Lower lobe of right lung (tissue), 2 donors: ENCODE measurements around the gene MYO1D. TPM values are rescaled to one million over a fixed set of nuclear protein-coding genes. Genes with fewer than 3 reads are reported as not detected.

Experiments
- ATAC-seq, 2 donors: fragments of 200-7000 bp; cut with Tn5 transposase; one replicate each; pipeline ENCODE4 v1.9.1; 2020 to 2022; ENCODE audit warnings: mild to moderate bottlenecking in 2 of 2, moderate library complexity in 2 of 2
- DNase-seq: peaks from one replicate; pipeline ENCODE4 v3.0.0-alpha.2; 2020
- H3K27ac ChIP-seq: fragments of 200-600 bp; one replicate; pipeline ENCODE4 v1.8.0; 2022
- H3K27me3 ChIP-seq: fragments of 200-600 bp; one replicate; pipeline ENCODE4 v1.8.0; 2022; ENCODE audit warnings: low read depth
- H3K36me3 ChIP-seq: fragments of 200-600 bp; one replicate; pipeline ENCODE4 v1.8.0; 2022; ENCODE audit warnings: mild to moderate bottlenecking
- H3K4me1 ChIP-seq: fragments of 200-600 bp; one replicate; pipeline ENCODE4 v1.8.0; 2022
- H3K4me3 ChIP-seq: fragments of 200-600 bp; one replicate; pipeline ENCODE4 v1.8.0; 2022; ENCODE audit warnings: mild to moderate bottlenecking
- H3K9me3 ChIP-seq: fragments of 200-600 bp; one replicate; pipeline ENCODE4 v1.8.0; 2022
- intact Hi-C: fragments of 100-400 bp; cut with DNase I; formaldehyde crosslinking; loops from one replicate; pipeline ENCODE4 v1.11.0; 2022
- total RNA-seq: library from RNA; stranded (reverse); fragmentation: NEBNext Ultra II Directional; extraction: Animal tissue kit (Norgen Biotek cat#: 25700); gene quantifications from one replicate; pipeline ENCODE4 v1.2.1, GENCODE V29; 2021
- TF ChIP-seq, protein P1 (sequence below): fragments of 200-600 bp; IDR thresholded peaks from one replicate; pipeline ENCODE4 v1.8.0; 2022; ENCODE audit warnings: antibody characterized with exemption, mild to moderate bottlenecking
- donor health status: DM: no; HTN: yes; CAD: no; lungs with severe emphysema.

The MYO1D gene
- total RNA-seq, 1 donor from 2014 or later, result 58.0 TPM

DNA sequence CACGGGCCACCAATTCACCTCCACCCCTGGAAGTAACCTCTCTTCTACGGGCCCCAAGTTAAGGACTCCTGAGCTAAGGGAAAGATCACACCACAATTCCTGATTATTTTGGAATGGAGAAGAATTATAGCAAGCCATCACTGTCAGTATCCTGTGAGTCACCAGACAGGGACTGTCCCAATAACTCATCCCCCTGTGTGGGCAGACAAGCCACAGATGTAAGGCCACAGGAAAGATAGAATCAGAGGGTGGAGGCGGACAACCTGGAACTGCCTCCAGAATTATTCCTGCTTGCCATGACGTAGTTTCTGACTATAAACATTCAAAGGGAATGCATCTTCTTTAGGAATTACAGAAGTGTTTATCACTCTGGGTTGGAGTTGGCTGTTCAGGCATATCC lies 5.8 kb upstream of the MYO1D start:
- no peak for DNase-seq
- H3K27ac ChIP-seq, result no peak overlapping the region
- no peak overlapping the region for H3K4me3 ChIP-seq
- TF ChIP-seq, protein P1, sequence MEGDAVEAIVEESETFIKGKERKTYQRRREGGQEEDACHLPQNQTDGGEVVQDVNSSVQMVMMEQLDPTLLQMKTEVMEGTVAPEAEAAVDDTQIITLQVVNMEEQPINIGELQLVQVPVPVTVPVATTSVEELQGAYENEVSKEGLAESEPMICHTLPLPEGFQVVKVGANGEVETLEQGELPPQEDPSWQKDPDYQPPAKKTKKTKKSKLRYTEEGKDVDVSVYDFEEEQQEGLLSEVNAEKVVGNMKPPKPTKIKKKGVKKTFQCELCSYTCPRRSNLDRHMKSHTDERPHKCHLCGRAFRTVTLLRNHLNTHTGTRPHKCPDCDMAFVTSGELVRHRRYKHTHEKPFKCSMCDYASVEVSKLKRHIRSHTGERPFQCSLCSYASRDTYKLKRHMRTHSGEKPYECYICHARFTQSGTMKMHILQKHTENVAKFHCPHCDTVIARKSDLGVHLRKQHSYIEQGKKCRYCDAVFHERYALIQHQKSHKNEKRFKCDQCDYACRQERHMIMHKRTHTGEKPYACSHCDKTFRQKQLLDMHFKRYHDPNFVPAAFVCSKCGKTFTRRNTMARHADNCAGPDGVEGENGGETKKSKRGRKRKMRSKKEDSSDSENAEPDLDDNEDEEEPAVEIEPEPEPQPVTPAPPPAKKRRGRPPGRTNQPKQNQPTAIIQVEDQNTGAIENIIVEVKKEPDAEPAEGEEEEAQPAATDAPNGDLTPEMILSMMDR, result no peak
- no peaks in the 10 kb centered on the region for H3K36me3 ChIP-seq
- peaks cover 9% of the 10 kb centered on the region for H3K4me1 ChIP-seq
- no peaks in the 10 kb centered on the region for H3K9me3 ChIP-seq
- no peak for ATAC-seq
- no peaks in the 10 kb centered on the region for H3K27me3 ChIP-seq
- intact Hi-C loops, result no loop called here

DNA sequence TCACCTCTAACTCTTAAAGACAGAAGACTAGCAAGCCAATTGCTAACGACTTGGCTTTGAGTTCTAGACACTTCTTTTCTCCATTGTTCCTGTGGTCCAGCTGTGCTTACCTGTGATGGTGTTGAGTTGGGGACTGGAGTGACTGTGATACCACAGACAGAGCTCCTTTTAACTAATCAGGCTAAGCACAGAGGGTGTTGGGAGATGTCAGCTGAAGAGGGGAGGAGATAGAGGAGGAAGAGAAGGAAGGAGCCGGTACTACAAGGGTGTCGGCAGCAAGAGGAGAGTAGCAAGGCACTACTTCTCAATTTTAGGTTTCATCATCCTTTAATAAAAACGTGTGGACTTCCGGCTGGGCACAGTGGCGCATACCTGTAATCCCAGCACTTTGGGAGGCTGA lies 5.1 kb upstream of the MYO1D start:
- ATAC-seq (no peak), DNase-seq (no peak)
- Histone ChIP-seq H3K4me3 (no peak overlapping the region), H3K27me3 (no peaks in the 10 kb centered on the region), H3K9me3 (no peaks in the 10 kb centered on the region), H3K36me3 (no peaks in the 10 kb centered on the region), H3K27ac (no peak overlapping the region), H3K4me1 (peaks cover 13% of the 10 kb centered on the region)
- intact Hi-C loops, result no loop called here
- TF ChIP-seq, protein P1, result no peak

DNA sequence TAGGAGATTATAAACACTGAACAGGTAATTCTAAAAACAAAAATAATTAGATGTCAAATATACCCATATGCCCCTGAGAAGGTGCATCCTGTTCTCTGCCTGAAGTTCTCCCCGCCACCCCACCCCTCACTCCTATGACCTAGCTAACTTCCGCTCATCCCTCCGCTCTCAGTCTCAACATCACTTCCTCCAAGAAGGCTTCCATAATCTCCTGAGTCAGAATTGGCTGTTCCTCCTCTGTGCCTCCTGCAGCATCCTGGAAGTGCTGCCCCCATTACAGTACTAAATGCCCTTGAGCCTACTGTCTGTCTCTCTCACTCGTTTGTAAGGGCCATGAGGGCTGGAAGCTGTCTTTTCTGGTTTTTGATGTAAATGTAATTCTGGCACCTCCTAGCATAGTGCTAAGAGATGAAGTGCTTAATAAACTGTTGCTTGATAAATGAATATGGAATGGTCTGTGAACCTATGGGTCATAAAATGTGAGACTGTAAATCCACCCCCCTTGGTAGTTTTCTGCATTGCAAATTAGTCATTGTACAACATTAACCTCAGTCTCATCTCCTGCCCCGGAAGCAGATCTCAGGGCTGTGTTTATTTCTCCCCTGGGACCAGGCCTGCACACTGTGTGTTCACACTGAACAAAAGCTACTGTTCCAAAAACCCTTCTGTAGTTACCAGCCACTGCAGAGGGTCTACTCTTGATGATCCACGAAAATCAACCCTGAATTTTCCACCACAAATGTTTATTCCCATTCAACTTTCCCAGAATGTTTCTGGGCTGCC lies 3.9 kb upstream of the MYO1D start:
- ATAC-seq (no peak), DNase-seq (no peak)
- Histone ChIP-seq H3K27me3 (no peaks in the 10 kb centered on the region), H3K36me3 (no peaks in the 10 kb centered on the region), H3K9me3 (no peaks in the 10 kb centered on the region), H3K27ac (no peak overlapping the region), H3K4me1 (peaks cover 17% of the 10 kb centered on the region), H3K4me3 (no peak overlapping the region)
- intact Hi-C loops, result no loop called here
- TF ChIP-seq, protein P1, result no peak

DNA sequence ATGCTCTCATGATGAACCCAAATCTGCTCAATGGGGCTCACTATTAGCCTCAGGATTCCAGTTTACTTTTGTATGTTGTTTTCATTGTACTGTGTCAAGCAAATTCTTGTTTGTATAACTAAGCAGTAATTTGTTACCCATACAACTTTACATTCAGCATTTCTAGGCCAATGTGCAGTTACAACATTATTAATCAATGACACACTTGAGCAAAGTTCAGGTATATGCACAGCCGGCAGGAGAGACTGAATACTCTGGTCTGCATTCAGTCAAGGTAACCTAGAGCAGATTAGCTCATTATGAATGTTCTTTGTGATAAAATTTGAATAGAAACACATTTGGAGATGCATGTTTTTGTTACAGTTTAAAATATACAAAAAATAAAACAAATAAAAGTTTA lies 2.2 kb upstream of the MYO1D start:
- Histone ChIP-seq H3K27me3 (no peaks in the 10 kb centered on the region), H3K27ac (no peak overlapping the region), H3K4me3 (no peak overlapping the region), H3K9me3 (no peaks in the 10 kb centered on the region), H3K36me3 (no peaks in the 10 kb centered on the region), H3K4me1 (peaks cover 21% of the 10 kb centered on the region)
- TF ChIP-seq, protein P1, result no peak
- intact Hi-C loops, result loop anchor here (10.0 kb wide), 1 partner anchor 94 kb away; no protein-coding TSS in a partner anchor
- DNase-seq (no peak), ATAC-seq (no peak)

DNA sequence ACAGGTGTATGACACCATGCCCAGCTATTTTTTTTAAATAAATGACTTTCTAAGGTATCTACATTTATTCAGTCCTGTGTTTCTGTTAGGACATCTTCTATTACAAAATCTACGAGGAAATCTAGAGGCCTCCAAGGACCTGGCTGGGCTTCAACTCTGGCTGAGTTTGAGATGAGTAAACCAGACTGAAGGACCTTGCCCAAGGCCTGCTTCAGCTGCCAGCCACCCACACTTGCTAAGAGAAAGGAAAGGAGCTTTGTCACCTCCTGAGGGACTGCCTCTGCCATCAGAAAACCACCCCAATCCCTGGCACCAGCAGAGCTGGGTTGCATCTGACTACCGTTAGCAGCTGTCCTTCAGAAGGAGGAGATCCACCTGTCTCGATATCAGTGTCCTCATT lies 1.3 kb upstream of the MYO1D start:
- H3K4me1 ChIP-seq, result peaks cover 24% of the 10 kb centered on the region
- H3K4me3 ChIP-seq, result no peak overlapping the region
- intact Hi-C loops, result loop anchor here (10.0 kb wide), 1 partner anchor 93 kb away; no protein-coding TSS in a partner anchor
- ATAC-seq (peak in 1 of 2 donors; percentile 34), DNase-seq (peak; percentile 75)
- TF ChIP-seq, protein P1, result no peak
- H3K36me3 ChIP-seq, result no peaks in the 10 kb centered on the region
- H3K9me3 ChIP-seq, result no peaks in the 10 kb centered on the region
- no peaks in the 10 kb centered on the region for H3K27me3 ChIP-seq
- no peak overlapping the region for H3K27ac ChIP-seq
